Measurements from ENCODE around the gene NWD2.

The NWD2 gene

DNA sequence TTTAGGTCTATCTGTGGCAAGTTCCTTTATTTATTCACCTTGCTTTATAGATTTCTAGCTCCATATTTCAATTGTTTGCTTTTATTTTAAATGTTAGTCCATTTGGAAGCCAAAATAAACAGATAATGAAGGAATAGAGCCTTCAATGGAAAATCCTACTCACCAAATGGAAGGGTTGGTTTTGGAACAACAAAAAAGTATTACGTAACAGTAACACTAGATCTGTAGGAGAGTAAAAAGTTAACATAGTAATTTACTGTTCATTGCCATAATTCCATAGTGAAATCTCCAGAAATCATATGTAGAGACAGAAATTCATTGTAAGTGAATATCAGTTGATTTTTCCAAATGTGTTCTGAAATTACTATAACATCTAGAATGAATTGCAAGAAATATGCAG, 34.6 kb downstream of the NWD2 start:
- in situ Hi-C loops (cut with MboI; ENCODE audit: low pct_unique_long_range_greater_than_20kb, low sequenced_read_pairs, unreplicated experiment) = no loop called here
- no peak for DNase-seq (ENCODE audit: low spot score)
- TF ChIP-seq, protein P1, sequence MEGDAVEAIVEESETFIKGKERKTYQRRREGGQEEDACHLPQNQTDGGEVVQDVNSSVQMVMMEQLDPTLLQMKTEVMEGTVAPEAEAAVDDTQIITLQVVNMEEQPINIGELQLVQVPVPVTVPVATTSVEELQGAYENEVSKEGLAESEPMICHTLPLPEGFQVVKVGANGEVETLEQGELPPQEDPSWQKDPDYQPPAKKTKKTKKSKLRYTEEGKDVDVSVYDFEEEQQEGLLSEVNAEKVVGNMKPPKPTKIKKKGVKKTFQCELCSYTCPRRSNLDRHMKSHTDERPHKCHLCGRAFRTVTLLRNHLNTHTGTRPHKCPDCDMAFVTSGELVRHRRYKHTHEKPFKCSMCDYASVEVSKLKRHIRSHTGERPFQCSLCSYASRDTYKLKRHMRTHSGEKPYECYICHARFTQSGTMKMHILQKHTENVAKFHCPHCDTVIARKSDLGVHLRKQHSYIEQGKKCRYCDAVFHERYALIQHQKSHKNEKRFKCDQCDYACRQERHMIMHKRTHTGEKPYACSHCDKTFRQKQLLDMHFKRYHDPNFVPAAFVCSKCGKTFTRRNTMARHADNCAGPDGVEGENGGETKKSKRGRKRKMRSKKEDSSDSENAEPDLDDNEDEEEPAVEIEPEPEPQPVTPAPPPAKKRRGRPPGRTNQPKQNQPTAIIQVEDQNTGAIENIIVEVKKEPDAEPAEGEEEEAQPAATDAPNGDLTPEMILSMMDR (IDR thresholded peaks at IDR 0.05; ENCODE audit: extremely low read depth, insufficient read depth, missing control alignments) = no peak

DNA sequence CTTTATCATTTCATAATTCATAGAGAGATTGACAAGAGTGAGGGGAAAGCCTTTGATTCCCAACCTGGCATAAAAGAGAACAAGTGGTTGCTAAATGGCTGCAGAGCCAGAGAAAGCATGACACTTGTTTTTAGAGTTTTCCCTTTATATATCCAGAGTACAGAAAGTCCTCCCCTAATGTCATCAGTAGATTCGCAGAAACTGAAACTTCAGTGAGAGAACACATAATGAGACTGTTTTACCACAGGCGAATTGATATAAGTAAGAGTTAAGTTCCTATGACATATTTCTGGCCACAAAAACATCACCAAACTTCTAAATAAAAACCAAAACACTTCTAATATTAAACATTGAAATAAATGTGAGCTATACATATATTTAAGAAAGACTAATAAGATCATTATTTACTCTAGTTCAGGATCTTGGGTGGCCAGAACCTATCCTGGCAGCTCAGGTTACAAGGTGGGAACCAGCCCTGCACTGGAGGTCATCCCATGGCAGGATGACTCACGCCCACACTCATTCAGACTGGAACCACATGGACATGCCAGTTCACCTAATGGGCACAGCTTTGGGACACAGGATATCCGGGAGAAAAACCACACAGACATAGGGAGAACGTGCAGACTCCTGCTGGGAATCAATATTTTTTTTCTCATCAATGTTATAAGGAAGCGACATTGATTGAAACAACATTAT, 35.5 kb downstream of the NWD2 start:
- no peak for DNase-seq (ENCODE audit: low spot score)
- in situ Hi-C loops (cut with MboI; ENCODE audit: low pct_unique_long_range_greater_than_20kb, low sequenced_read_pairs, unreplicated experiment) = no loop called here
- TF ChIP-seq, protein P1 (IDR thresholded peaks at IDR 0.05; ENCODE audit: extremely low read depth, insufficient read depth, missing control alignments) = no peak

GRCh38 chr4:37299468-37299867, 54.9 kb downstream of the NWD2 start:
- DNase-seq (ENCODE audit: low spot score) = no peak
- TF ChIP-seq, protein P1 (IDR thresholded peaks at IDR 0.05; ENCODE audit: extremely low read depth, insufficient read depth, missing control alignments) = no peak
- in situ Hi-C loops (cut with MboI; ENCODE audit: low pct_unique_long_range_greater_than_20kb, low sequenced_read_pairs, unreplicated experiment) = no loop called here

DNA sequence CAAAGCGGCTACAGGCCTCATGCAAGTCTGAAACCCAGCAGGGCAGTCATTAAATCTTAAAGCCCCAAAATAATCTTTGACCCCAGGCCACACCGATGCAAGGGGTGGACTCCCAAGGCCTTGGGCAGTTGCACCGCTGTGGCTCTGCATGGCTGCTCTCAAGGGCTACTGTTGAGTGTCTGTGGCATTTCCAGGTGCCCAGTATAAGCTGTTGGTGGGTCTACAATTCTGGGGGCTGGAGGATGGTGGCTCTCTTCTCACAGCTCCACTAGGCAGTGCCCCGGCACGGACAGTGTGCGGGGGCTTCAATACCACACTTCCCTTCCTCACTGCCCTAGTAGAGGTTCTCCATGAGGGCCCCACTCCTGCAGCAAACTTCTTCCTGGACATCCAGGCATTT, 60.1 kb downstream of the NWD2 start:
- DNase-seq (ENCODE audit: low spot score) = no peak
- in situ Hi-C loops (cut with MboI; ENCODE audit: low pct_unique_long_range_greater_than_20kb, low sequenced_read_pairs, unreplicated experiment) = no loop called here
- TF ChIP-seq, protein P1 (IDR thresholded peaks at IDR 0.05; ENCODE audit: extremely low read depth, insufficient read depth, missing control alignments) = no peak

DNA sequence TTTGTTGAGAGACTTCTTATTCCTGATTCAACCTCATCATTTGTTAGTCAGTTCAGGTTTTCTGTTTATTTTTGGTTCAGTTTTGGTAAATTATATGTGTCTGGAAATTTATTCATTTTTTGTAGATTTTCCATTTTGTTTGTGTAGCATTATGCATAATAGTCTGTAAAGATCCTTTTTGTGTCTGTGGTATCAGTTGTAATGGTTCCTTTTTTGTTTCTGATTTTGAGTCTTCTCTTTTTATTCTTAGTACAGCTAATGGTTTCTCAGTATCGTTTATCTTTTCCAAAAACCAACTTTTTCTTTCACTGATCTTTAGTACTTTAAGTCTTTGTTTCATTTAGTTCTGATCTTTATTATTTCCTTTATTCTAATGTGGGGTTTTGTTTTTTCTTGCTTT, 61.4 kb downstream of the NWD2 start:
- TF ChIP-seq, protein P1 (IDR thresholded peaks at IDR 0.05; ENCODE audit: extremely low read depth, insufficient read depth, missing control alignments) = no peak
- in situ Hi-C loops (cut with MboI; ENCODE audit: low pct_unique_long_range_greater_than_20kb, low sequenced_read_pairs, unreplicated experiment) = no loop called here
- no peak for DNase-seq (ENCODE audit: low spot score)

GRCh38 chr4:37317104-37317643, 72.6 kb downstream of the NWD2 start:
- DNase-seq (ENCODE audit: low spot score) = no peak
- in situ Hi-C loops (cut with MboI; ENCODE audit: low pct_unique_long_range_greater_than_20kb, low sequenced_read_pairs, unreplicated experiment) = no loop called here
- TF ChIP-seq, protein P1 (IDR thresholded peaks at IDR 0.05; ENCODE audit: extremely low read depth, insufficient read depth, missing control alignments) = no peak

All from GM13977 (cell line).